ENCODE measurements around the gene KHK.

- TF ChIP-seq YY1 (IDR thresholded peaks at IDR 0.05; ENCODE audit: insufficient read depth, insufficient read length), result no peak
- TF ChIP-seq ZNF274 (IDR thresholded peaks at IDR 0.05; ENCODE audit: low read depth, low read length), result no peak
- TF ChIP-seq SUZ12 (IDR thresholded peaks at IDR 0.05; ENCODE audit: extremely low read depth, insufficient read depth, insufficient read length), result no peak
These were observed 6.5 kb upstream of the KHK start for GRCh38 chr2:27080140-27080469.
